ENCODE results near the gene GCM1. TPM values are rescaled to one million over a fixed set of nuclear protein-coding genes. Genes with fewer than 3 reads are reported as not detected.

Gene GCM1
- polyA plus RNA-seq (not detected in 2 replicates), polyA minus RNA-seq (not detected in 2 replicates)

- Histone ChIP-seq H3K9me2 (ENCODE audit: insufficient read depth, low read length) (no peaks in the 10 kb centered on the region), H2AFZ (ENCODE audit: low read depth, low read length) (no peak within 1 kb of the TSS), H3K36me3 (ENCODE audit: insufficient read depth, low read length) (no peaks in the 10 kb centered on the region), H3K27me3 (ENCODE audit: insufficient read depth, low read depth, low read length) (no peaks in the 10 kb centered on the region), H3K27ac (ENCODE audit: low read length) (no peak within 1 kb of the TSS), H3K9me3 (ENCODE audit: low read length) (no peaks in the 10 kb centered on the region), H4K20me1 (ENCODE audit: insufficient read depth) (no peaks in the 10 kb centered on the region), H3K4me3 (ENCODE audit: low read length) (no peak within 1 kb of the TSS), H3K4me2 (ENCODE audit: low read length) (no peak within 1 kb of the TSS), H3F3A (ENCODE audit: insufficient read depth, low read length, poor library complexity, severe bottlenecking) (no peaks in the 10 kb centered on the region), H3K9ac (ENCODE audit: low read length) (no peak within 1 kb of the TSS), H3K79me2 (replicated peaks; ENCODE audit: insufficient read depth, low read length) (no peaks in the 10 kb centered on the region)
- no peak for TF ChIP-seq MXI1 (conservative IDR thresholded peaks at IDR 0.05; ENCODE audit: poor library complexity, severe bottlenecking)
- no peak for TF ChIP-seq CTCF (IDR thresholded peaks at IDR 0.05; ENCODE audit: poor library complexity, severe bottlenecking)
- TF ChIP-seq EZH2 (IDR thresholded peaks at IDR 0.05; ENCODE audit: borderline replicate concordance, insufficient read depth, low read length, poor library complexity, severe bottlenecking) = no peak
- TF ChIP-seq SMC3 (conservative IDR thresholded peaks at IDR 0.05; ENCODE audit: poor library complexity) = no peak
- TF ChIP-seq POLR2AphosphoS5 (IDR thresholded peaks at IDR 0.05) = no peak
- no peak for TF ChIP-seq REST (IDR thresholded peaks at IDR 0.05; ENCODE audit: borderline replicate concordance)
- TF ChIP-seq TAF1 (IDR thresholded peaks at IDR 0.05; ENCODE audit: low read depth) = no peak
- TF ChIP-seq EP300 (conservative IDR thresholded peaks at IDR 0.05; ENCODE audit: poor library complexity, severe bottlenecking) = no peak
- no peak for TF ChIP-seq RAD21 (conservative IDR thresholded peaks at IDR 0.05)
Measured at GRCh38 chr6:53148684-53149083, at the start of gene GCM1. TSS of gene GCM1 (minus strand) at chr6:53148841. CDS start at chr6:53145632, 3,209 bp downstream.

GRCh38 chr6:53197553-53197952 lies 48.9 kb upstream of the GCM1 start:
- no peak overlapping the region for H3K27ac ChIP-seq (ENCODE audit: low read length)
- H3K36me3 ChIP-seq (ENCODE audit: insufficient read depth, low read length) = no peaks in the 10 kb centered on the region
- H3K9me2 ChIP-seq (ENCODE audit: insufficient read depth, low read length) = no peaks in the 10 kb centered on the region
- H3K27me3 ChIP-seq (ENCODE audit: insufficient read depth, low read depth, low read length) = no peaks in the 10 kb centered on the region
- H3F3A ChIP-seq (ENCODE audit: insufficient read depth, low read length, poor library complexity, severe bottlenecking) = no peaks in the 10 kb centered on the region
- no peak overlapping the region for H3K4me2 ChIP-seq (ENCODE audit: low read length)
- TF ChIP-seq SMC3 (conservative IDR thresholded peaks at IDR 0.05; ENCODE audit: poor library complexity) (no peak), REST (IDR thresholded peaks at IDR 0.05; ENCODE audit: borderline replicate concordance) (no peak), EP300 (conservative IDR thresholded peaks at IDR 0.05; ENCODE audit: poor library complexity, severe bottlenecking) (no peak), RAD21 (conservative IDR thresholded peaks at IDR 0.05) (no peak), POLR2AphosphoS5 (IDR thresholded peaks at IDR 0.05) (no peak), EZH2 (IDR thresholded peaks at IDR 0.05; ENCODE audit: borderline replicate concordance, insufficient read depth, low read length, poor library complexity, severe bottlenecking) (no peak), MXI1 (conservative IDR thresholded peaks at IDR 0.05; ENCODE audit: poor library complexity, severe bottlenecking) (no peak), CTCF (IDR thresholded peaks at IDR 0.05; ENCODE audit: poor library complexity, severe bottlenecking) (no peak), TAF1 (IDR thresholded peaks at IDR 0.05; ENCODE audit: low read depth) (no peak)
- H3K79me2 ChIP-seq (replicated peaks; ENCODE audit: insufficient read depth, low read length) = no peaks in the 10 kb centered on the region
- H3K9me3 ChIP-seq (ENCODE audit: low read length) = no peaks in the 10 kb centered on the region
- no peak overlapping the region for H2AFZ ChIP-seq (ENCODE audit: low read depth, low read length)
- H4K20me1 ChIP-seq (ENCODE audit: insufficient read depth) = no peaks in the 10 kb centered on the region
- H3K4me3 ChIP-seq (ENCODE audit: low read length) = no peak overlapping the region
- no peak overlapping the region for H3K9ac ChIP-seq (ENCODE audit: low read length)
